Body of pancreas (tissue), 4 donors: ENCODE data around the gene GNAO1. TPM values are rescaled to one million over a fixed set of nuclear protein-coding genes. Genes with fewer than 3 reads are reported as not detected.

Source experiments
- ATAC-seq: fragments of 150-250 bp; one replicate; pipeline ENCODE4 v1.9.1; 2016
- DNase-seq, 4 donors: peaks; one replicate each; pipeline ENCODE4 v3.0.0-alpha.2; 2019
- H3K27ac ChIP-seq, 4 donors: fragments of 200-600 bp; sonication (generic); 1 replicate in 3 of 4; 2 replicates in 1 of 4; pipeline versions ENCODE4 v1.5.1 to v1.6.1; 2016 to 2019; ENCODE audit warnings: mild to moderate bottlenecking in 1 of 4, mixed read lengths in 1 of 4, moderate library complexity in 1 of 4
- H3K27me3 ChIP-seq, 2 donors: fragments of 200-600 bp; sonication (generic); one replicate each; pipeline ENCODE4 v1.6.0; 2016; ENCODE audit warnings: mild to moderate bottlenecking in 1 of 2
- H3K36me3 ChIP-seq, 2 donors: fragments of 200-600 bp; sonication (generic); replicated peaks in 1 of 2; 2 replicates each; pipeline ENCODE4 v1.5.1; 2016; ENCODE audit warnings: low read depth in 2 of 2; ENCODE audit not compliant: insufficient read depth in 1 of 2
- H3K4me1 ChIP-seq: fragments of 200-600 bp; sonication (generic); one replicate; pipeline ENCODE4 v1.6.0; 2016
- H3K4me3 ChIP-seq, 2 donors: fragments of 200-600 bp; sonication (generic); 1 replicate in 1 of 2; 2 replicates in 1 of 2; pipeline ENCODE4 v1.5.1; 2016 to 2019
- H3K9me3 ChIP-seq, 3 donors: fragments of 200-600 bp; sonication (generic); 1 replicate in 2 of 3; 2 replicates in 1 of 3; pipeline ENCODE4 v1.5.1; 2016
- POLR2A ChIP-seq, 3 donors: fragments of 450-650 bp; IDR thresholded peaks; one replicate each; pipeline ENCODE4 v1.6.1; 2016; ENCODE audit warnings: antibody characterized with exemption in 3 of 3, mild to moderate bottlenecking in 2 of 3
- WGBS, 2 donors: methylation state at CpG; one replicate each; pipeline ENCODE4 v1.1.5; 2017; 5-methylcytosine and 5-hydroxymethylcytosine counted together
- intact Hi-C: fragments of 100-400 bp; cut with DNase I; formaldehyde crosslinking; loops from one replicate; pipeline ENCODE4 v1.15.1; 2023
- total RNA-seq, 2 donors: library from RNA; depleted of rRNA; stranded (reverse); fragments of >200 nt; gene quantifications; one replicate each; pipeline ENCODE4 v1.1.0, GENCODE V29; 2016
- TF ChIP-seq, protein P1 (sequence below), 7 experiments: fragments of 450-650 bp in 4 of 7; fragments of 200-600 bp in 3 of 7; sonication (generic) in 3 of 7; IDR thresholded peaks; one replicate each; pipeline ENCODE4 v1.5.1; 2016 to 2019; ENCODE audit warnings: antibody characterized with exemption in 7 of 7

GNAO1 gene
- total RNA-seq, 2 donors from 2014 or later: 1.6 to 3.0 TPM

DNA sequence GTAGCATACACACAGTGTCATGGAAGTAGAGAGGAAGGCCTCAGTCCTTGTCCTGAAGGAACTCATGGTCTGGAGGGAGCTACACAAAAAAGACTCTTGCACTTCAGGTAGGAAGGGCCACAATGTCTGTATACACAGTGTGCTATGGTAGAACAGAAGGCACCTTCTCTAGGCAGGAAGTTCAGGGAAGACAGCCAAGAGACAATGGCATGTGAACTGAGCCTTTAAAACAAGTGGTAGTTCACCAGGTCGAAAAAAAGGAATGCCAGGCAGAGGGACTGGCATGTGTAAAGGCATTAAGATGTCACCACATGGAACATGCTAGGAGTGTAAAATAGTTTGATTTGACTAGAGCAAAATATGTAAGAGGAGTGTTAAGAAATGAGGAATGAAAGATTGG is 9.7 kb downstream of the GNAO1 start:
- Histone ChIP-seq H3K36me3 (no peaks in the 10 kb centered on the region), H3K4me3 (no peak overlapping the region), H3K27ac (no peak overlapping the region), H3K9me3 (no peaks in the 10 kb centered on the region), H3K4me1 (no peaks in the 10 kb centered on the region), H3K27me3 (no peaks in the 10 kb centered on the region)
- TF ChIP-seq, protein P1, sequence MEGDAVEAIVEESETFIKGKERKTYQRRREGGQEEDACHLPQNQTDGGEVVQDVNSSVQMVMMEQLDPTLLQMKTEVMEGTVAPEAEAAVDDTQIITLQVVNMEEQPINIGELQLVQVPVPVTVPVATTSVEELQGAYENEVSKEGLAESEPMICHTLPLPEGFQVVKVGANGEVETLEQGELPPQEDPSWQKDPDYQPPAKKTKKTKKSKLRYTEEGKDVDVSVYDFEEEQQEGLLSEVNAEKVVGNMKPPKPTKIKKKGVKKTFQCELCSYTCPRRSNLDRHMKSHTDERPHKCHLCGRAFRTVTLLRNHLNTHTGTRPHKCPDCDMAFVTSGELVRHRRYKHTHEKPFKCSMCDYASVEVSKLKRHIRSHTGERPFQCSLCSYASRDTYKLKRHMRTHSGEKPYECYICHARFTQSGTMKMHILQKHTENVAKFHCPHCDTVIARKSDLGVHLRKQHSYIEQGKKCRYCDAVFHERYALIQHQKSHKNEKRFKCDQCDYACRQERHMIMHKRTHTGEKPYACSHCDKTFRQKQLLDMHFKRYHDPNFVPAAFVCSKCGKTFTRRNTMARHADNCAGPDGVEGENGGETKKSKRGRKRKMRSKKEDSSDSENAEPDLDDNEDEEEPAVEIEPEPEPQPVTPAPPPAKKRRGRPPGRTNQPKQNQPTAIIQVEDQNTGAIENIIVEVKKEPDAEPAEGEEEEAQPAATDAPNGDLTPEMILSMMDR (IDR thresholded peaks at IDR 0.05): no peak
- no peak for TF ChIP-seq POLR2A (IDR thresholded peaks at IDR 0.05)
- intact Hi-C loops: no loop called here
- ATAC-seq (no peak), DNase-seq (no peak)
- WGBS, 2 donors: 41 to 59% methylated on average over 1 of the region's 1 CpG

DNA sequence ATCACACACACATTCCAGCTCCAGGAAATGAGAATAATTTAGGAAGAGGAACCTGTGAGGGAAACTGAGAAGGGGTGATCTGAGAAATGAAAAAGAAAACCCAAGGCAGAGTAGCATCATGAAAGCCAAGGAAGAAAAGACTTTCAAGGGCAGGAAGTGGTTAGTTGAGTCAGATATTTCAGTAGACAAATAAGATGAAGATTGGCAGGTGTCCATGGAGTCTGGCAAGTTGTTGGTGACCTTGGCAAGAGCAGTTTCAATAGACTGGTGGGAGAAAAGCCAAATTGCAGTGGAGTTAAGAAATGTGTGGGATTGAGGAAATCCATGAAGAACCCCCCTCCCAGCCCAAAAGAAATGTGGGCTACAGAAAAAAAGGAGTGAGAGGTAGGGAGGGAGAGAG is 10.7 kb downstream of the GNAO1 start:
- Histone ChIP-seq H3K4me1 (no peaks in the 10 kb centered on the region), H3K27me3 (no peaks in the 10 kb centered on the region), H3K9me3 (no peaks in the 10 kb centered on the region), H3K4me3 (no peak overlapping the region), H3K36me3 (no peaks in the 10 kb centered on the region), H3K27ac (no peak overlapping the region)
- DNase-seq (no peak), ATAC-seq (no peak)
- TF ChIP-seq, protein P1 (IDR thresholded peaks at IDR 0.05): no peak
- no peak for TF ChIP-seq POLR2A (IDR thresholded peaks at IDR 0.05)
- intact Hi-C loops: no loop called here

DNA sequence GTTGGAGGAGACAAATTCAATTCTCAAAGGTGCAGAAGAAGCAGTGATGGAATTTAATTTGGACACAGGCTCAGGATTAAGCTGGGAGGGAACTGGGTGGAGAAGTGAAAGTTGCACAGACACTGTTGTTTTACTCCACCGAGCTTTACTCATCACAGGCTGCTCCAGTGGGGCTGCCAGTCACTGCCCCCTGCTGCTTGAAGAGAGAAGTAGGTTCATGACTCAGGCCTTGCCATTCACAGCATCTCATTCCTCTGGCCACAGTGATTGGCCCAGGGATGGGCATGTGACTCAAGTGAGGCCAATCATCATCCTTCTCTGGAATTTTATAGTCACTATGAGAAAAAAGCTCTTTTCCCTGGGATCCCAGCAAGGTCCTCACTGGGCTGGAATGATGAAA is 11.8 kb downstream of the GNAO1 start:
- ATAC-seq (no peak), DNase-seq (no peak)
- Histone ChIP-seq H3K9me3 (no peaks in the 10 kb centered on the region), H3K36me3 (no peaks in the 10 kb centered on the region), H3K4me3 (no peak overlapping the region), H3K27me3 (no peaks in the 10 kb centered on the region), H3K27ac (no peak overlapping the region), H3K4me1 (no peaks in the 10 kb centered on the region)
- 40 to 46% methylated on average over 1 of the region's 1 CpG for WGBS, 2 donors
- intact Hi-C loops: no loop called here
- TF ChIP-seq POLR2A (IDR thresholded peaks at IDR 0.05): no peak
- TF ChIP-seq, protein P1 (IDR thresholded peaks at IDR 0.05): peak in 1 of 7 experiments; percentile 11

DNA sequence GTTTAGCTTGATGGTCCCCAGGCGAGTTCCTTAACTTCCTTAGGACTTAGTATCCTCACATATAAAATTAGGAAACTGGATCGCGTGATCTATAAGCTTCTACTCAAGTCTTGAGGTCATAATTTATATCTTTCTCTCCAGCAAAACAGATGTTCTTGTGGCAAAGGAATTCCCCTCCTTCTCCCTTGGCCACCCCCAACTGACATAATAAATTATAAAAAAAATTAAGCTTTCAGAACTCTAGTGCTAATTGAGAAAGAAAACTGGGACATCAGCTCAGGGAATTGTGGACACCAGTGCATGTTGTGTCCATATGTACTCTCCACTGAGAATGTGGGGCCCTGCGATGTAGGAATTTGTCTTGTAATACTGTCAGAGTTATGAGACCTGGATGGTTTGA is 13.5 kb downstream of the GNAO1 start:
- ATAC-seq (no peak), DNase-seq (no peak)
- Histone ChIP-seq H3K4me1 (no peaks in the 10 kb centered on the region), H3K4me3 (no peak overlapping the region), H3K9me3 (no peaks in the 10 kb centered on the region), H3K27ac (no peak overlapping the region), H3K36me3 (no peaks in the 10 kb centered on the region), H3K27me3 (no peaks in the 10 kb centered on the region)
- 57 to 77% methylated on average over 4 of the region's 4 CpGs for WGBS, 2 donors
- intact Hi-C loops: no loop called here
- TF ChIP-seq, protein P1 (IDR thresholded peaks at IDR 0.05): no peak
- no peak for TF ChIP-seq POLR2A (IDR thresholded peaks at IDR 0.05)

DNA sequence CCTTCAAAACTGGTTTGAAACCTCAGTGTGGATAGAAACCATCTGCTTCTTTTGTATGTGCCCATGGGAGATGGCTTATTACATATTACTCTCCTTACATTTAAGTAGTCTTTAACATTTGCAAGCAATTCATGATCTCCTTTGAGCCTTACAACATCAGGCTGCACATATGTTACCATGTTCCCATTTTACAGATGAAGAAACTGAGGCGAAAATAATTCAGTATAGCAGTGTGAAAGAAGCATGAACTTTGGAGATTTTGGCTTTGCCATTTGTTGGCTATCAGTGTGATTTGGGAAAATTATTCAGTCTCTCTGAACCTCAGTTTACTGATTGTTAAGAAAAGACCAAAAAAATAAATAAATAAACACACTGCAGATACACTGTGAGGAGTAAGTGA is 15.7 kb downstream of the GNAO1 start:
- no peak for TF ChIP-seq POLR2A (IDR thresholded peaks at IDR 0.05)
- TF ChIP-seq, protein P1 (IDR thresholded peaks at IDR 0.05): no peak
- no peak overlapping the region for H3K27ac ChIP-seq
- intact Hi-C loops: no loop called here
- no peaks in the 10 kb centered on the region for H3K27me3 ChIP-seq
- no peak overlapping the region for H3K4me3 ChIP-seq
- DNase-seq (no peak), ATAC-seq (no peak)
- 31 to 43% methylated on average over 1 of the region's 1 CpG for WGBS, 2 donors
- no peaks in the 10 kb centered on the region for H3K36me3 ChIP-seq
- H3K4me1 ChIP-seq: no peaks in the 10 kb centered on the region
- H3K9me3 ChIP-seq: no peaks in the 10 kb centered on the region
